GM21515 (cell line): Measurements from ENCODE around the gene GNB1L.
"Not testable (repeated sequence)": the region's sequence is repeated elsewhere in the genome, so short reads cannot be mapped to it uniquely, and the experiment has no call there.

Source experiments
- ATAC-seq: cut with Tn5 transposase; IDR thresholded peaks from one replicate; pipeline ENCODE4 v1.9.1; 2021; ENCODE audit not compliant: unreplicated experiment

GNB1L gene

GRCh38 chr22:19846620-19847344, 7.9 kb downstream of the GNB1L start:
- ATAC-seq = no peak

GRCh38 chr22:19845054-19845722, 9.5 kb downstream of the GNB1L start:
- no peak for ATAC-seq

GRCh38 chr22:19844377-19845053, 10.2 kb downstream of the GNB1L start:
- no peak for ATAC-seq

GRCh38 chr22:19843857-19844376, 10.8 kb downstream of the GNB1L start:
- ATAC-seq = no peak

GRCh38 chr22:19843107-19843856, 11.4 kb downstream of the GNB1L start:
- ATAC-seq = no peak

GRCh38 chr22:19842393-19843106, 12.1 kb downstream of the GNB1L start:
- no peak for ATAC-seq

- no peak for ATAC-seq
Measured at GRCh38 chr22:19841641-19842392, 12.9 kb downstream of the GNB1L start.

- no peak for ATAC-seq
Measured at GRCh38 chr22:19840955-19841640, 13.6 kb downstream of the GNB1L start.

GRCh38 chr22:19840059-19840458, 14.6 kb downstream of the GNB1L start:
- no peak for ATAC-seq

- no peak for ATAC-seq
Measured at GRCh38 chr22:19837915-19838314, 16.8 kb downstream of the GNB1L start.

GRCh38 chr22:19836512-19836911, 18.2 kb downstream of the GNB1L start:
- ATAC-seq = no peak

GRCh38 chr22:19834599-19834998, 20.1 kb downstream of the GNB1L start:
- ATAC-seq = no peak

GRCh38 chr22:19833327-19833726, 21.3 kb downstream of the GNB1L start:
- ATAC-seq = not testable (repeated sequence)

- no peak for ATAC-seq
Measured at GRCh38 chr22:19832476-19833108, 22.1 kb downstream of the GNB1L start.

- ATAC-seq = not testable (repeated sequence)
Measured at GRCh38 chr22:19831979-19832378, 22.7 kb downstream of the GNB1L start.

- ATAC-seq = no peak
Measured at GRCh38 chr22:19831016-19831415, 23.7 kb downstream of the GNB1L start.

GRCh38 chr22:19828035-19828401, 26.7 kb downstream of the GNB1L start:
- no peak for ATAC-seq

GRCh38 chr22:19827341-19828034, 27.2 kb downstream of the GNB1L start:
- no peak for ATAC-seq
